Keratinocyte (primary cell): Measurements from ENCODE around the gene RRAS2. TPM values are rescaled to one million over a fixed set of nuclear protein-coding genes. Genes with fewer than 3 reads are reported as not detected.

Experiments
- DNase-seq: peaks from one replicate; pipeline ENCODE4 v3.0.0-alpha.2; 2011; ENCODE audit warnings: low read depth, missing footprints, low spot score
- FAIRE-seq: peaks from 2 replicates; lab custom pipeline; 2011; peaks lifted over from hg19 to GRCh38; lab: Jason Lieb, UNC
- H2AFZ ChIP-seq: 2 replicates; pipeline ENCODE4 v1.6.0; 2012; ENCODE audit warnings: low read length, control low read depth, inconsistent platforms; ENCODE audit not compliant: control insufficient read depth
- H3K27ac ChIP-seq: 2 replicates; pipeline ENCODE4 v1.5.1; 2011; ENCODE audit warnings: low read length; ENCODE audit not compliant: control insufficient read depth, insufficient read depth
- H3K27me3 ChIP-seq: 3 replicates; pipeline ENCODE4 v1.6.0; 2011; ENCODE audit warnings: low read length; ENCODE audit not compliant: control insufficient read depth, insufficient read depth; ENCODE audit errors: extremely low read depth
- H3K36me3 ChIP-seq, 2 experiments: 2 replicates in 1 of 2; 3 replicates in 1 of 2; pipeline ENCODE4 v1.5.1; 2011; ENCODE audit warnings: low read length in 2 of 2, mild to moderate bottlenecking in 1 of 2; ENCODE audit not compliant: control insufficient read depth in 2 of 2, insufficient read depth in 2 of 2; ENCODE audit errors: extremely low read depth in 1 of 2
- H3K4me1 ChIP-seq: 3 replicates; pipeline ENCODE4 v1.5.1; 2011; ENCODE audit warnings: low read length; ENCODE audit not compliant: control insufficient read depth, insufficient read depth; ENCODE audit errors: extremely low read depth
- H3K4me2 ChIP-seq: 3 replicates; pipeline ENCODE4 v1.6.0; 2011; ENCODE audit warnings: low read depth, low read length; ENCODE audit not compliant: control insufficient read depth, insufficient read depth; ENCODE audit errors: extremely low read depth
- H3K4me3 ChIP-seq, 3 experiments: fragments of 200-600 bp in 1 of 3; sonication (generic) in 1 of 3; 2 replicates in 2 of 3; 3 replicates in 1 of 3; pipeline ENCODE4 v1.5.1; 2011 to 2016; ENCODE audit warnings: low read length in 3 of 3, mild to moderate bottlenecking in 3 of 3, control low read depth in 2 of 3, inconsistent platforms in 1 of 3, low read depth in 1 of 3, mixed read lengths in 1 of 3, mixed run types in 1 of 3, moderate library complexity in 1 of 3; ENCODE audit not compliant: control insufficient read depth in 2 of 3, insufficient read depth in 2 of 3; ENCODE audit errors: extremely low read depth in 1 of 3
- H3K79me2 ChIP-seq: 2 replicates; pipeline ENCODE4 v1.6.0; 2012; ENCODE audit warnings: low read length; ENCODE audit not compliant: control insufficient read depth, insufficient read depth
- H3K9ac ChIP-seq: 3 replicates; pipeline ENCODE4 v1.6.0; 2011; ENCODE audit warnings: low read length; ENCODE audit not compliant: control insufficient read depth, insufficient read depth; ENCODE audit errors: extremely low read depth
- H3K9me1 ChIP-seq: 3 replicates; pipeline ENCODE4 v1.6.0; 2011; ENCODE audit warnings: low read length; ENCODE audit not compliant: control insufficient read depth, insufficient read depth; ENCODE audit errors: extremely low read depth
- H3K9me3 ChIP-seq: 2 replicates; pipeline ENCODE4 v1.5.1; 2012; ENCODE audit warnings: low read depth, low read length; ENCODE audit not compliant: control insufficient read depth
- H4K20me1 ChIP-seq: 3 replicates; pipeline ENCODE4 v1.6.0; 2011; ENCODE audit warnings: low read length; ENCODE audit not compliant: control insufficient read depth, insufficient read depth; ENCODE audit errors: extremely low read depth
- EZH2 ChIP-seq: IDR thresholded peaks from one replicate; pipeline ENCODE4 v1.6.1; 2012; ENCODE audit warnings: inconsistent platforms, mild to moderate bottlenecking, low read length, moderate library complexity
- dilution Hi-C: fragments of 300-500 bp; cut with MboI; formaldehyde crosslinking; loops from one replicate; pipeline ENCODE4 v1.7.0; 2020; ENCODE audit warnings: low sequenced_read_pairs; ENCODE audit not compliant: extremely low pct_ligation_motif_present
- polyA plus RNA-seq, 5 experiments: library from polyadenylated mRNA; depleted of rRNA in 3 of 5; stranded (reverse) in 3 of 5; stranded (forward) in 1 of 5; unstranded in 1 of 5; fragments of >200 nt; gene quantifications; 1 replicate in 1 of 5; 2 replicates in 3 of 5; 3 replicates in 1 of 5; pipeline versions ENCODE4 v1.2.1 to v1.2.3, GENCODE V29; 2011 to 2012; ENCODE audit warnings: missing spikeins in 2 of 5, low read depth in 1 of 5, low replicate concordance in 1 of 5
- TF ChIP-seq, protein P1 (sequence below), 3 experiments: IDR thresholded peaks in 1 of 3; conservative IDR thresholded peaks in 1 of 3; optimal IDR thresholded peaks in 1 of 3; 2 replicates in 2 of 3; 3 replicates in 1 of 3; pipeline versions ENCODE3 to v1.5.1; 2011; ENCODE audit warnings: low read length in 3 of 3, mild to moderate bottlenecking in 3 of 3, moderate library complexity in 2 of 3, control low read depth in 1 of 3, inconsistent platforms in 1 of 3; ENCODE audit not compliant: insufficient read depth in 2 of 3; ENCODE audit errors: extremely low read depth in 1 of 3

The RRAS2 gene
- polyA plus RNA-seq, 1 donor (not counting 4 experiments of a cell fraction or from before 2014, with no cell fraction given) = 99.3 TPM

- Histone ChIP-seq H3K27me3 (peaks cover 26% of the 10 kb centered on the region), H3K4me1 (peaks cover 7% of the 10 kb centered on the region), H4K20me1 (no peaks in the 10 kb centered on the region), H3K4me2 (no peak overlapping the region), H3K27ac (no peak overlapping the region), H3K9ac (no peak overlapping the region), H3K79me2 (no peaks in the 10 kb centered on the region), H3K9me3 (no peaks in the 10 kb centered on the region), H3K4me3 (no peak overlapping the region), H2AFZ (no peak overlapping the region), H3K9me1 (no peaks in the 10 kb centered on the region), H3K36me3 (no peaks in the 10 kb centered on the region)
- no peak for FAIRE-seq
- dilution Hi-C loops = loop anchor here (25.0 kb wide), 2 partner anchors 283 to 483 kb away; partner anchors contain the start of gene SPON1
- TF ChIP-seq, protein P1, sequence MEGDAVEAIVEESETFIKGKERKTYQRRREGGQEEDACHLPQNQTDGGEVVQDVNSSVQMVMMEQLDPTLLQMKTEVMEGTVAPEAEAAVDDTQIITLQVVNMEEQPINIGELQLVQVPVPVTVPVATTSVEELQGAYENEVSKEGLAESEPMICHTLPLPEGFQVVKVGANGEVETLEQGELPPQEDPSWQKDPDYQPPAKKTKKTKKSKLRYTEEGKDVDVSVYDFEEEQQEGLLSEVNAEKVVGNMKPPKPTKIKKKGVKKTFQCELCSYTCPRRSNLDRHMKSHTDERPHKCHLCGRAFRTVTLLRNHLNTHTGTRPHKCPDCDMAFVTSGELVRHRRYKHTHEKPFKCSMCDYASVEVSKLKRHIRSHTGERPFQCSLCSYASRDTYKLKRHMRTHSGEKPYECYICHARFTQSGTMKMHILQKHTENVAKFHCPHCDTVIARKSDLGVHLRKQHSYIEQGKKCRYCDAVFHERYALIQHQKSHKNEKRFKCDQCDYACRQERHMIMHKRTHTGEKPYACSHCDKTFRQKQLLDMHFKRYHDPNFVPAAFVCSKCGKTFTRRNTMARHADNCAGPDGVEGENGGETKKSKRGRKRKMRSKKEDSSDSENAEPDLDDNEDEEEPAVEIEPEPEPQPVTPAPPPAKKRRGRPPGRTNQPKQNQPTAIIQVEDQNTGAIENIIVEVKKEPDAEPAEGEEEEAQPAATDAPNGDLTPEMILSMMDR (optimal IDR thresholded peaks at IDR 0.05 in 1 of 3, IDR thresholded peaks at IDR 0.05 in 1 of 3, conservative IDR thresholded peaks at IDR 0.05 in 1 of 3; ENCODE audit: extremely low read depth in 1 of 3, insufficient read depth in 2 of 3, low read length in 3 of 3) = no peak
- no peak for TF ChIP-seq EZH2
- DNase-seq = no peak
These were observed 113.5 kb downstream of the RRAS2 start for GRCh38 chr11:14245444-14245843.

DNA sequence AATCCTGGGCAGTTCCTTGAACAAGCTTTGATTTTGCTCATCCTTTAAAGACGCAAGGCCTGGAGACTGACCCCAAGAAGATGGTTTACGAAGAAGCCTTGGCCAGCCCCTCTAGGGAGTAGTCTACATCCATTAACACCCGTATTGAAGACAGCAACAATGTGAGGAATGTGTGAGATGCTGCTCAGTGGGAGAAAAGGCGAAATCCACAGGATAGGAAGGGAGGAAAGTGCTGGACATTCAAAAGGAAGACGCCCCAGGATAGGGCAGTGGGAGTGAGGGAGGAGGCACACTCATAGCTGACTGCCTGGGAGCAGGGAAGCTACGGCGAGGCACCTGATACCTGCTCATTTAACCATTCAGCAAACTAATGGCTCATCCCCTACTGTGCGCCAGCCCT lies 114.1 kb downstream of the RRAS2 start:
- H3K4me2 ChIP-seq = no peak overlapping the region
- no peak for DNase-seq
- no peaks in the 10 kb centered on the region for H3K36me3 ChIP-seq
- dilution Hi-C loops = loop anchor here (25.0 kb wide), 2 partner anchors 283 to 483 kb away; partner anchors contain the start of gene SPON1
- H3K79me2 ChIP-seq = no peaks in the 10 kb centered on the region
- no peak overlapping the region for H3K4me3 ChIP-seq
- no peak overlapping the region for H2AFZ ChIP-seq
- peaks cover 7% of the 10 kb centered on the region for H3K4me1 ChIP-seq
- FAIRE-seq = no peak
- no peaks in the 10 kb centered on the region for H3K9me3 ChIP-seq
- H3K9me1 ChIP-seq = no peaks in the 10 kb centered on the region
- TF ChIP-seq, protein P1 (optimal IDR thresholded peaks at IDR 0.05 in 1 of 3, IDR thresholded peaks at IDR 0.05 in 1 of 3, conservative IDR thresholded peaks at IDR 0.05 in 1 of 3; ENCODE audit: extremely low read depth in 1 of 3, insufficient read depth in 2 of 3, low read length in 3 of 3) = no peak
- TF ChIP-seq EZH2 = no peak
- peaks cover 26% of the 10 kb centered on the region for H3K27me3 ChIP-seq
- H3K27ac ChIP-seq = no peak overlapping the region
- no peak overlapping the region for H3K9ac ChIP-seq
- no peaks in the 10 kb centered on the region for H4K20me1 ChIP-seq
